RCC 7860 (cell line): ENCODE measurements around the gene UBAC2.
"Not testable (repeated sequence)": the region's sequence is repeated elsewhere in the genome, so short reads cannot be mapped to it uniquely, and the experiment has no call there.

ENCODE experiments used
- DNase-seq: peaks from one replicate; pipeline ENCODE4 v3.0.0-alpha.2; 2015; ENCODE audit warnings: low spot score
- FAIRE-seq: peaks from 2 replicates; lab custom pipeline; 2012; peaks lifted over from hg19 to GRCh38; lab: Jason Lieb, UNC

Gene UBAC2

GRCh38 chr13:99230991-99231390, 30.3 kb downstream of the UBAC2 start:
- DNase-seq (no peak), FAIRE-seq (no peak)

GRCh38 chr13:99231721-99232120, 31.1 kb downstream of the UBAC2 start:
- FAIRE-seq (no peak), DNase-seq (no peak)

DNA sequence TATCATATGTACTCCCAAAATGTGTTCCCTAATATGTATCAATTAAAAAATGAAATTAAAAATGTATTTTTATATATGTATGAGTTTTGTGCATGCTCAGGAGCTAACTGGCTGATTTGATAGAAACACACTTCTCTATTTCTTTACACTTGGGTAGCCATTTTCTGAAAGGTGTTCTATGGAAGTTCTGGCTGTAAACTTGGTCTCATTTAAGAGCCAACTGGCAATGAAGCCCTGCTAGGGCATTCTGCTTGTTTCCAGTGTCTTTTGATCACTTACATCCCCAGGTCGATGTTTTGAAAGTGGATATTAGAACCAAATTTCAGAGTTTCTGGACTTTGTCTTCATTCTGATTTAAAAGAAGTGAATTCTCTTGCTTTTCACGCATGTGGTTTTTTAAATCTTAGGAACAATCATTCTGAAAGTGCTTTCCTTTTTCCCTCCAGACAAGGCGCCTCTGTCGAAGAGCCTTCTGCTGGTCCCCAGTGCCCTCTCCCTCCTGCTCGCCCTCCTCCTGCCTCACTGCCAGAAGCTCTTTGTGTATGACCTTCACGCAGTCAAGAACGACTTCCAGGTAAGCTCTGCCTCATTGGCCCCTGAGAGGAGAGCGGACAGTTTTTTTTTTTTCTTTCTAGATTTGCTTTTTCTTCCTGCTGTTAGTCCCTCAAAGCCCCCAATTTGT, 37.5 kb downstream of the UBAC2 start:
- DNase-seq, result no peak
- no peak for FAIRE-seq

GRCh38 chr13:99246100-99246499, 45.4 kb downstream of the UBAC2 start:
- no peak for DNase-seq
- no peak for FAIRE-seq

GRCh38 chr13:99249178-99249577, 48.5 kb downstream of the UBAC2 start:
- not testable (repeated sequence) for FAIRE-seq

GRCh38 chr13:99249606-99250005, 49.0 kb downstream of the UBAC2 start:
- FAIRE-seq, DNase-seq: not testable (repeated sequence)

More at GRCh38 chr13:99249178-99249577, 48.5 kb downstream of the UBAC2 start:
- not testable (repeated sequence) for DNase-seq

GRCh38 chr13:99250982-99251825, 50.5 kb downstream of the UBAC2 start:
- no peak for FAIRE-seq
- DNase-seq, result no peak

DNA sequence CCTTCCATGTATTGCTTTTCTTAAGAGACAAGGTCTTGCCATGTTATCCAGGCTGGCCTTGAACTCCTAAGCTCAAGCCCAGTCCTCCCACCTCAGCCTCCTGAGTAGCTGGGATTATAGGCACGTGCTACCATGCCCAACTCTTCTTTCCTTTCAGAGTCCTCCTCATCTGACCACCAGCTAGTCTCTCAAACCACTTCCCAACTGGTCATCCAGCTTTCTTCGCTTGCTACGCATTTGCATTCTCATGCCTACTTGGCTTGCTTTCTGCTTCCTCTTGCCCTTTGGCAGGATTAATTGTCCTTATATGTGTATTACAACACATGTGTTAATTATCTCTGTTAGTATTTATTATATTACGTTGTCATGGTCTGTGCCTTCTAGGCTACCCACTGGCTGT, 51.3 kb downstream of the UBAC2 start:
- no peak for DNase-seq
- FAIRE-seq, result no peak

- no peak for FAIRE-seq
- no peak for DNase-seq
Observed at GRCh38 chr13:99254830-99255229, 54.2 kb downstream of the UBAC2 start.

- FAIRE-seq, result no peak
- DNase-seq, result no peak
Observed at GRCh38 chr13:99255271-99255670, 54.6 kb downstream of the UBAC2 start.

- DNase-seq (no peak), FAIRE-seq (no peak)
Observed at GRCh38 chr13:99256283-99256682, 55.6 kb downstream of the UBAC2 start.

DNA sequence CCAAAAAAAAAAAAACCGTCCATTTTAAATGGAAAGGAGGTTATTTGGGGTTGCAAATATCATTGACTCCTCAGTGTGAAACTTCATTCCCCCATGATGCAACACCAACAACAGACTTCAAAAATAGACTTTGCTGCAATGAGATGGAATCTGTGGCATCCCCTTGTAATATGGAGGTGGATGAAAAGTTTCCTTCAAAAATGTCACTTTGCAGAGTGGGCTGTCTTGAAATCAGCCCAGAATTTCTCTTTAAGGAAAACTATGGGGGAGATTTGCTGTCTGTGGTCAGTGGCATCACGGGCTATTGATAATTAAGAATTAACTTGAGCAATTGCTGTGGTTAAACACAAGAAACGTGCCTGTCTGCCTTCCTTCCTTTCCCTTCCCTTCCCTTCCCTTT, 56.1 kb downstream of the UBAC2 start:
- DNase-seq, result no peak
- no peak for FAIRE-seq

DNA sequence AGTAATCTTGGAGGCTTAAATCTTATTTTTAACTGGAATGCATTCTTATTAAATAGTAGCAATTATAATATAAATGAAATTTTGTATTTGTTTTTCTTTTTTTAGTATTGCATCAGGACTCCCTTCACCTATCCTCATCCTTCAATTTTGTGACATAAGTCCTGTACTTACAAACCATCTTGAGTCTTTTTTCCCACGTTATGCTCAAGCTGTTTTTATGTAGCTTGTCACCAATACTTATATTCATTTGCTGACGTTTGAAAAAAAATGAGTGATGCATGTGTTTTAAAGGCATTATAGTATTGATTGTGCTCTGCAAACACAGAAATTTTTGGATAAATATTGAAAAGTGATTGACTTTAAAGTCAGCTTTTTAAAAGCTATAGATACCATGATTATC, 56.6 kb downstream of the UBAC2 start:
- FAIRE-seq (no peak), DNase-seq (no peak)

DNA sequence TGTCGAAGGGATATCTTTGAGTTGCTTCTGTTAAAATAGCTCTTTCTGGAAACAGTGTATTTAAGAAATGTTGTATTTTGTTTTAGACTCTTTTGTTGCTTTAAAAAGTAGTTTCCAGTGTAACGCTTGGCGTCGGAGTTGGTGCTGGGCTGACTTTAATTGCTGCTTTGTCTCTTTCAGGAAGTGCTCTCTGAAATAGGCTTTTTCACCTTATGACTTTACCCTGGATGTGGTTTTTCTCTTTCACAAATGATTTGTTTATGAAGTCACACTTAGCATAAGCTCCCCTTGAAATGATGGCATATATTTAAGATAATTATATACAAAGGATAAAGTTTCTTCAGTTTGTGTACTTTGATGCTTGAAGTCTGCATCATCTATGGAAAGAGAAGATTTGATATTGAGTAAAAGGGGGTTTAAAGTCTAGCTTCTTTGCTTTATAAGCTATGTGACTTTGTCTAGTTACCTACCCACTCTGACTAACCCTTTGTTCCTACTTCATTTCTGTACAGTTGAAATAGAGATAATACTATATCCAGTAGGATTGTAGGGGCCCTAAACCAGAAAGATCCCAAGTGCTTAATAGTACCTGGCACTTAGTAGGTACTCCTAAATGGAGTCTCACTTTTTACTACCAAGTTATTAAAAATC, 57.7 kb downstream of the UBAC2 start, which contains the start of gene GPR18:
Gene GPR18 (minus strand): TSS at position 170 of the 651 bp plus-strand sequence. CDS start 2,507 bp downstream, outside the sequence.
- FAIRE-seq, result no peak
- DNase-seq, result no peak

- no peak for DNase-seq
- FAIRE-seq, result no peak
Observed at GRCh38 chr13:99258946-99259345, 58.3 kb downstream of the UBAC2 start.

DNA sequence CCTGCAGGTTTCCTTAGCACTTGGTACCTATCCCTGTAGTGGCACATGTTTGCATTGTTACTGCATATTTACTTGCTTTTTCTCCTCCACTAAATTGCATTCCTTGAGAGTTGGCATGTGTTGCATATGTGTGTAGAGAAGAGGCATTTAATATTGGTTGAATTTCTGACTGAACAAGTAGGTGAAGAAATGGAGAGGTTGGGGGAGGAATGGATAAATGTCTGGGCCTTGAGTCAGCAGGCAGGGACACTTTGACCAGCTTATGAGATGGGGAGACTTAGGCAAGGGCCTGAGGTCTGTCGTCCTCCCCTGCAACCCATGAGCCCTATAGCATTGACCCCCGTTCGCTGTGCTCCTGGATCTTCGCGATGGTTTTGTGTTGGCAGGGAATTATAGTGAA, 59.6 kb downstream of the UBAC2 start:
- DNase-seq (no peak), FAIRE-seq (no peak)

GRCh38 chr13:99261059-99261458, 60.4 kb downstream of the UBAC2 start:
- DNase-seq (no peak), FAIRE-seq (no peak)

GRCh38 chr13:99263126-99263785, 62.6 kb downstream of the UBAC2 start:
- FAIRE-seq, result no peak

DNA sequence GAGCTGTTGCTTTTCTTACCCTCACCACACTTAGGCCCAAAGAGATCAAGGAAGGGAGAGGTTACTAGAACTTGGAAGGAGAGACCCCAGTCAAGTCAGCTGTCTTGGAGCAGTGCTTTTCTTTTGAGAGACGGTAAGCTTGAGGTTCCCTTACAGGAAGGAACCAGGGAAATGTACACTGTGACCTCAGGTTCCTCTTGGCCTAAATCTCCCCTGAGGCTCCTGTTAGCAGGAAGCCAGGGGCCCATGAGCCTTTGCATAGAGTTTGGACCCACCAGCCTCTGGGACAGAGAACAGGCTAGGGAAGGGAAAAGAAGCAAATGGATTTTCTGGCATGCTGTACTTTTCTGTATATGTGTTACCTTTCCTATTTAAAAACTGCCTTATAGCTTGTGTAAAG, 63.4 kb downstream of the UBAC2 start:
- FAIRE-seq (no peak), DNase-seq (no peak)

More at GRCh38 chr13:99263126-99263785, 62.6 kb downstream of the UBAC2 start:
- DNase-seq, result no peak

GRCh38 chr13:99265162-99265800, 64.6 kb downstream of the UBAC2 start:
- FAIRE-seq (no peak), DNase-seq (no peak)
